ENCODE measurements around the gene PLCL2. TPM values are rescaled to one million over a fixed set of nuclear protein-coding genes. Genes with fewer than 3 reads are reported as not detected.

PLCL2 gene
- total RNA-seq, 1 experiment from 2014 or later: 0.07 TPM

DNA sequence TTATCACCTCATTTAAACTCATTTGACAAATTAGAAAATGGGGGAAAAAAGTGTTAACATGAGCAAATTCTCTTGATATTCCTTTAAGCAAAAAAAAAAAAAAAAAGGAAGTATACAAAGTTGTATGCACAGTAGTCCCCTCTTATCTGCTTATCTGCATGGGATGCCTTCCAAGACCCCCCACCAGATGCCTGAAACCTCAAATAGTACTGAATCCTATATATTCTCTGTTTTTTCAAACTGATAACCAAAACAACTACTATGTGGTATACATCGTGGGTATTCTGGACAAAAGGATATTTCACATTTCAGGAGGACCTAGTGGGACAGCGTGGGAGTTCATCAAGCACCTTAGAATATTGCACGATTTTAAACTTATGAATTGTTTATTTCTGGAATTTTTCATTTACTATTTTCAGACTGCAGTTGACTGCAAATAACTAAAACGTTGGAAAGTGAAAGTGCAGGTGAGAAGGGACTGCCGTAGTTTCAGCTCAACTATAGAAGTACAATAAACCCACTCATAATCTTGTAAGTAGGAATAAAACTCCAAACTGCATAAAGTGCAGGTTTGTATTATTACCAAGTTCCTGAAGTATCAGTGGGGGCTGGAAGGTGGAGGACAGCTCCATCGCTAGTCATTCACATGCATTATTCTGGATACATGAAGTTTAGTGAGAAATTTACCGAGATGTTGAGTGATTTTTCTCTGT lies 43.6 kb upstream of the PLCL2 start:
- no peak overlapping the region for H3K4me3 Mint-ChIP-seq (ENCODE audit: unreplicated experiment)
- H3K4me1 ChIP-seq: no peaks in the 10 kb centered on the region
- no peaks in the 10 kb centered on the region for H3K36me3 ChIP-seq (ENCODE audit: control insufficient read depth, insufficient read depth, low read length)
- H3K9me3 ChIP-seq: no peaks in the 10 kb centered on the region
- no TSS peak for BruUV-seq (replicated peaks)
- TF ChIP-seq, protein P1, sequence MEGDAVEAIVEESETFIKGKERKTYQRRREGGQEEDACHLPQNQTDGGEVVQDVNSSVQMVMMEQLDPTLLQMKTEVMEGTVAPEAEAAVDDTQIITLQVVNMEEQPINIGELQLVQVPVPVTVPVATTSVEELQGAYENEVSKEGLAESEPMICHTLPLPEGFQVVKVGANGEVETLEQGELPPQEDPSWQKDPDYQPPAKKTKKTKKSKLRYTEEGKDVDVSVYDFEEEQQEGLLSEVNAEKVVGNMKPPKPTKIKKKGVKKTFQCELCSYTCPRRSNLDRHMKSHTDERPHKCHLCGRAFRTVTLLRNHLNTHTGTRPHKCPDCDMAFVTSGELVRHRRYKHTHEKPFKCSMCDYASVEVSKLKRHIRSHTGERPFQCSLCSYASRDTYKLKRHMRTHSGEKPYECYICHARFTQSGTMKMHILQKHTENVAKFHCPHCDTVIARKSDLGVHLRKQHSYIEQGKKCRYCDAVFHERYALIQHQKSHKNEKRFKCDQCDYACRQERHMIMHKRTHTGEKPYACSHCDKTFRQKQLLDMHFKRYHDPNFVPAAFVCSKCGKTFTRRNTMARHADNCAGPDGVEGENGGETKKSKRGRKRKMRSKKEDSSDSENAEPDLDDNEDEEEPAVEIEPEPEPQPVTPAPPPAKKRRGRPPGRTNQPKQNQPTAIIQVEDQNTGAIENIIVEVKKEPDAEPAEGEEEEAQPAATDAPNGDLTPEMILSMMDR (IDR thresholded peaks at IDR 0.05; ENCODE audit: insufficient read depth in 1 of 2, low read depth in 1 of 2, low read length in 1 of 2, severe bottlenecking in 1 of 2, unreplicated experiment in 1 of 2): no peak
- intact Hi-C loops (cut with micrococcal nuclease; ENCODE audit: unreplicated experiment): loop anchor here (10.0 kb wide), 1 partner anchor 236 kb away; the partner anchor contains the start of gene DAZL
- H3K9me3 Mint-ChIP-seq (ENCODE audit: unreplicated experiment): no peaks in the 10 kb centered on the region
- no peak overlapping the region for H3K27ac Mint-ChIP-seq (ENCODE audit: unreplicated experiment)
- no peak overlapping the region for H3K4me3 ChIP-seq (ENCODE audit: low read depth, low read length)
- no peak for DNase-seq
- H3K4me1 Mint-ChIP-seq (ENCODE audit: low read depth, unreplicated experiment): no peaks in the 10 kb centered on the region
- peaks cover 21% of the 10 kb centered on the region for H3K27me3 Mint-ChIP-seq (ENCODE audit: insufficient read depth, unreplicated experiment)
- CTCF ChIA-PET: no interaction called here
- POLR2A ChIA-PET: no interaction called here
- no peaks in the 10 kb centered on the region for H3K36me3 Mint-ChIP-seq (ENCODE audit: insufficient read depth, unreplicated experiment)
- H3K27me3 ChIP-seq (replicated peaks; ENCODE audit: control insufficient read depth, insufficient read depth, low read length): no peaks in the 10 kb centered on the region; the same call in 1 of the 2 replicates

DNA sequence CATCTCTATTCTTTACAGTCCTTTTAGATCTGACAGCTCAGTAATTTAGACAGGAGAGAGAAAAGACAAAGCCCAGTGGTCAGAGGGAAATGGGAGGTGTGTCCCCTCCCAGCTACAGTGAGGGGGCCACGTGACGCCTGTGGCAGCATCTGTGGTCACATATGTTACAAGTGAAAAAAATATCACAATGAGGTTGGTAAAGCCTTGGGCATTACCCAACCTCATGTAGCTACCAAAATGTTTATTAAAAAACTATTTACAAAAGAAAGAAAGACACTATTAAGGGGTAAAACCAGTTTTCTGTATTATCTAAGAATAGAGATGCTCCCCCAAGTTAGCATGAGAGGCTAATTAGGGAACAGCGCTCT lies 42.9 kb upstream of the PLCL2 start:
- BruUV-seq (replicated peaks): no TSS peak
- CTCF ChIA-PET: interaction anchor here (0.7 kb wide), 1 partner anchor 27 kb away, joined by 3 read pairs; no protein-coding TSS in a partner anchor

More for the DNA sequence above, 42.9 kb upstream of the PLCL2 start:
- Histone ChIP-seq H3K4me1 (no peaks in the 10 kb centered on the region), H3K27me3 (replicated peaks; ENCODE audit: control insufficient read depth, insufficient read depth, low read length) (no peaks in the 10 kb centered on the region; the same call in 1 of the 2 replicates), H3K36me3 (ENCODE audit: control insufficient read depth, insufficient read depth, low read length) (no peaks in the 10 kb centered on the region), H3K9me3 (no peaks in the 10 kb centered on the region), H3K4me3 (ENCODE audit: low read depth, low read length) (no peak overlapping the region)
- no peak overlapping the region for H3K4me3 Mint-ChIP-seq (ENCODE audit: unreplicated experiment)
- TF ChIP-seq, protein P1 (IDR thresholded peaks at IDR 0.05; ENCODE audit: insufficient read depth in 1 of 2, low read depth in 1 of 2, low read length in 1 of 2, severe bottlenecking in 1 of 2, unreplicated experiment in 1 of 2): no peak
- H3K27ac Mint-ChIP-seq (ENCODE audit: unreplicated experiment): no peak overlapping the region
- H3K36me3 Mint-ChIP-seq (ENCODE audit: insufficient read depth, unreplicated experiment): no peaks in the 10 kb centered on the region
- no peaks in the 10 kb centered on the region for H3K9me3 Mint-ChIP-seq (ENCODE audit: unreplicated experiment)
- intact Hi-C loops (cut with micrococcal nuclease; ENCODE audit: unreplicated experiment): loop anchor here (10.0 kb wide), 1 partner anchor 237 kb away; the partner anchor contains the start of gene DAZL
- peaks cover 26% of the 10 kb centered on the region for H3K27me3 Mint-ChIP-seq (ENCODE audit: insufficient read depth, unreplicated experiment)
- no peaks in the 10 kb centered on the region for H3K4me1 Mint-ChIP-seq (ENCODE audit: low read depth, unreplicated experiment)
- POLR2A ChIA-PET: no interaction called here
- DNase-seq: no peak
